Cardiac muscle cell (in vitro differentiated cells and primary cell): Measurements from ENCODE around the gene CFAP58. TPM values are rescaled to one million over a fixed set of nuclear protein-coding genes. Genes with fewer than 3 reads are reported as not detected.

Experiments used
- DNase-seq, 2 donors: peaks; one replicate each; pipeline versions ENCODE4 v3.0.0 to v3.0.0-alpha.2; 2010 to 2017; ENCODE audit warnings: low read depth in 1 of 2, low spot score in 1 of 2
- H3K27ac ChIP-seq: fragments of 200-600 bp; sonication (generic); 2 replicates; pipeline ENCODE4 v1.5.1; 2016
- H3K27me3 ChIP-seq: fragments of 200-600 bp; sonication (generic); 2 replicates; pipeline ENCODE4 v1.6.0; 2016; ENCODE audit warnings: control low read depth
- H3K36me3 ChIP-seq: fragments of 200-600 bp; sonication (generic); 2 replicates; pipeline ENCODE4 v1.5.1; 2016; ENCODE audit warnings: control low read depth
- H3K4me1 ChIP-seq: fragments of 200-600 bp; sonication (generic); 2 replicates; pipeline ENCODE4 v1.8.1; 2017; ENCODE audit warnings: low read depth, mild to moderate bottlenecking, mixed run types
- H3K4me3 ChIP-seq: fragments of 200-600 bp; sonication (generic); 2 replicates; pipeline ENCODE4 v1.5.1; 2016; ENCODE audit warnings: mild to moderate bottlenecking
- H3K9me3 ChIP-seq: fragments of 200-600 bp; sonication (generic); 2 replicates; pipeline ENCODE4 v1.5.1; 2017; ENCODE audit warnings: low read depth, mild to moderate bottlenecking, control low read depth
- polyA plus RNA-seq: library from polyadenylated mRNA; unstranded; fragments of >200 nt; fragmentation: Nextera tagmentation; extraction: Ambion mirVana; gene quantifications from 2 replicates; pipeline ENCODE4 v1.2.1, GENCODE V29; 2016
- total RNA-seq: library from RNA; depleted of rRNA; stranded (reverse); fragments of >200 nt; gene quantifications from 2 replicates; pipeline ENCODE4 v1.2.3, GENCODE V29; 2016
- TF ChIP-seq, protein P1 (sequence below): IDR thresholded peaks from 2 replicates; pipeline ENCODE4 v1.5.1; 2012; ENCODE audit warnings: low read depth, mild to moderate bottlenecking, low read length

Gene CFAP58
- total and polyA plus RNA-seq, 2 experiments from 2014 or later, result 1.1 to 1.9 TPM

DNA sequence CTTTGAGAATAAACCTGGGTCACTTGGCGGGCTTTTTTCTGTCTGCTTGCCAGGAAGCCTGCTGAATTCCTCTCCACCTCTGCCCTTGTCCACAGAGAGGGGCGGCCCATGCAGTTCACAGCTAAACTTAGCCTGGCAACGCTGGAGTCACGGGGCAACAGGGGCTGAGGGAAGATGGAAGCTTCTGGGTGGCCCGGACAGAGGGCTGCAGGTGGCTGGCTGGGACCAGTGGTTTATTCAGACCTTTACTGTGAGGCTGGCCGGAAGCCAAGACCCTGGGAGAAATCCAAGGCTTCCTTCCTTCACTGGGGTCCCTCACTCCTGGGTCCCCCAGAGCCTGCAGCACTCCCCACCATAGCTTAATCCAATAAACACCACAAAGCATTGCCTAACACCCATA lies 32.4 kb upstream of the CFAP58 start:
- TF ChIP-seq, protein P1, sequence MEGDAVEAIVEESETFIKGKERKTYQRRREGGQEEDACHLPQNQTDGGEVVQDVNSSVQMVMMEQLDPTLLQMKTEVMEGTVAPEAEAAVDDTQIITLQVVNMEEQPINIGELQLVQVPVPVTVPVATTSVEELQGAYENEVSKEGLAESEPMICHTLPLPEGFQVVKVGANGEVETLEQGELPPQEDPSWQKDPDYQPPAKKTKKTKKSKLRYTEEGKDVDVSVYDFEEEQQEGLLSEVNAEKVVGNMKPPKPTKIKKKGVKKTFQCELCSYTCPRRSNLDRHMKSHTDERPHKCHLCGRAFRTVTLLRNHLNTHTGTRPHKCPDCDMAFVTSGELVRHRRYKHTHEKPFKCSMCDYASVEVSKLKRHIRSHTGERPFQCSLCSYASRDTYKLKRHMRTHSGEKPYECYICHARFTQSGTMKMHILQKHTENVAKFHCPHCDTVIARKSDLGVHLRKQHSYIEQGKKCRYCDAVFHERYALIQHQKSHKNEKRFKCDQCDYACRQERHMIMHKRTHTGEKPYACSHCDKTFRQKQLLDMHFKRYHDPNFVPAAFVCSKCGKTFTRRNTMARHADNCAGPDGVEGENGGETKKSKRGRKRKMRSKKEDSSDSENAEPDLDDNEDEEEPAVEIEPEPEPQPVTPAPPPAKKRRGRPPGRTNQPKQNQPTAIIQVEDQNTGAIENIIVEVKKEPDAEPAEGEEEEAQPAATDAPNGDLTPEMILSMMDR, result no peak
- Histone ChIP-seq H3K27ac (peak overlapping the region; percentile 39), H3K36me3 (no peaks in the 10 kb centered on the region), H3K27me3 (no peaks in the 10 kb centered on the region), H3K4me1 (peaks cover 20% of the 10 kb centered on the region), H3K4me3 (no peak overlapping the region), H3K9me3 (no peaks in the 10 kb centered on the region)
- DNase-seq, result no peak

DNA sequence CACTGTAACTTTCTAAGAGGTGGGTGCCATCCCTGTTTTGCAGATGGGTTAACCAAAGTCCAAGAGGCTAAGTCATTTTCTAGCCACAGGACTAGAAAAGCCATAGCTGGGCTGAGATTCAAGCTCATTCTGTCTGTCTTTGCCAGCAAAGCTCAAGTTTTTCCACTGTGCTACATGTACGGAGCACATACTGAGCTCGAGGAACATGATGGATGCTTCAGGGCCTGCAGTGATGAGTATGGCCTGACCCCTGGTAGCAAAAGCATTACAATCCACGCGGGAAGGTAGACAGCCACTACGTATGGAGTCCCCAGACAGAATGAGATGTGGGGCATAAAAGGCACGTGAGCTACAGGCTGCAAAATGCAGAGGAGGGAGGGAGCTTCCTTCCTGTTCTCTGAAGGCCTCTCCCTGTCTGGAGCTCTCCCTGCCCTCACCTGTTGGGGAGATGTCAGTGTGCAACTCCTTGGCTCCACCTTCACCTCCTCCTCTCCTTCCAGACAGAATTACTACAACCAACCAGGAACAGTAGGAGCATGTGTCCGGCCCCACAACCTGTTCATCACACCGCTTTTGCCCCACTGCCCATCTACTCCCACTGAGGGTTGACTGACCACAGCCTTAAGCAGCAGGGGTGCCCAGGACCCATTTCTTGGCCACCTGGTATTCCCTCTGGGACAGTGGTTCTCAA lies 31.8 kb upstream of the CFAP58 start:
- peaks cover 20% of the 10 kb centered on the region for H3K4me1 ChIP-seq
- no peak overlapping the region for H3K27ac ChIP-seq
- no peaks in the 10 kb centered on the region for H3K9me3 ChIP-seq
- TF ChIP-seq, protein P1, result no peak
- H3K36me3 ChIP-seq, result no peaks in the 10 kb centered on the region
- no peak overlapping the region for H3K4me3 ChIP-seq
- no peak for DNase-seq
- no peaks in the 10 kb centered on the region for H3K27me3 ChIP-seq

DNA sequence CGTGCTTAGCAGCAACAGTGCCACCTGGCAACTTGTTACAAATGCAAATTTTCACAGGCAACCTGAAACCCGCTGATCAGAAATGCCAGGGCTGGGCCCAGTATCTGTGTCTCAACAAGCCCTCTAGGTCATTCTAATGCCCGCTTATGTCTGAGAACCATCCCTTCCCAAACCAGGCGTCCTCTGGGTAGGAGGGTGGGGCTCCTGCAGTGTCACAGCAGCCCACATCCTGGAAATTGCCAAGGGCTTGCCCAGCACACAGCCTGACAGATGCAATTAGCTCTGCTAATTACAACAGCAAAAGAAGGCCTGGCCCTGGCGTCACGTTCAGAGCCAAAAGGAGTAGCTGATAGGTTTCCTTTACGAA lies 31.2 kb upstream of the CFAP58 start:
- no peak overlapping the region for H3K27ac ChIP-seq
- TF ChIP-seq, protein P1, result no peak
- no peak overlapping the region for H3K4me3 ChIP-seq
- H3K36me3 ChIP-seq, result no peaks in the 10 kb centered on the region
- no peaks in the 10 kb centered on the region for H3K27me3 ChIP-seq
- no peak for DNase-seq
- H3K9me3 ChIP-seq, result no peaks in the 10 kb centered on the region
- H3K4me1 ChIP-seq, result peaks cover 22% of the 10 kb centered on the region

DNA sequence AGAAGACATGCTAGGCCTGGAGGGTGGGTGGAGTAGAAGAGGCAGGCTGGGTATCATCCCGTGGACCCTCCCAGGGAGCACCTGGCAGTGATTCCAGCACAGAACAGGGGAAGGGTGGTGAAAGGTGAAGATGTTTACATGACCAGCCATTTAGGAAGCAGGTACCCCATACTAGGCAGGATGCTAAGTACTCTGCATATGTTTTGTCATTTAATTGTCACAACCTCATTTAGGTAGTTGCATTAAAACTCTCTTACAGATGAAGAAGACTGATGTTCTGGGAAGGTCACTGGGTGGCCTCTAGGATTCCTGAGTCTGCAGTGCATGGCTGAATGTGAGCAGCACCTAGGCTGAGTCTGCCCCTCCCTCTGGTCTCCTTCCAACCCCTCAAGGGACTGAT lies 30.5 kb upstream of the CFAP58 start:
- H3K27ac ChIP-seq, result no peak overlapping the region

DNA sequence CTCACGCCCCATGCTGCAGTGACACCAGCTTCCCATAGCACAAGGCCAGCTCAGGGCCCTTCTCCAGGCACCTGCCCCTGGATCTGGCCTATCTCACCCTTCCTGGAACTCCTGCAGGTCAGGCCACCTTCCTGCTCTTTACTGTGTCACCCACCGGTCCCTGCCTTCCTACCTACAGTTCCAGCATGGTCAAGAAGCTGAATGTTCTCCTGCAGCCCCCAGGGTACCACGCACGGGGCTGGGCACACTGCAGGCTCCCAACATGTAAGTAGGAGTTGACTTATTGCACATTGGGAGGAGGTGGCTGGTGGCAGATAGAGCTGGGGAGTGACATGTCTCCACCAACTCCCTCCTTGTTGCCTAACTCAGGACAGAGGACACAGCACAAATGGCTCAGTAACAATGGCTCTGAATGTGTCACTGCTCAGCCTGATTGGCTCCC lies 29.9 kb upstream of the CFAP58 start:
- TF ChIP-seq, protein P1, result no peak
- Histone ChIP-seq H3K27ac (no peak overlapping the region), H3K4me1 (peaks cover 36% of the 10 kb centered on the region), H3K27me3 (no peaks in the 10 kb centered on the region), H3K9me3 (no peaks in the 10 kb centered on the region), H3K4me3 (no peak overlapping the region), H3K36me3 (no peaks in the 10 kb centered on the region)
- DNase-seq, result no peak

More for the DNA sequence above, 30.5 kb upstream of the CFAP58 start:
- Histone ChIP-seq H3K27me3 (no peaks in the 10 kb centered on the region), H3K36me3 (no peaks in the 10 kb centered on the region), H3K9me3 (no peaks in the 10 kb centered on the region), H3K4me1 (peaks cover 29% of the 10 kb centered on the region), H3K4me3 (no peak overlapping the region)
- no peak for DNase-seq
- TF ChIP-seq, protein P1, result no peak
